Eye (tissue), 1 donor: ENCODE measurements around the gene UVRAG.
A peak's percentile ranks its signal among the peaks of the same experiment; 100 is the strongest.

Source experiments
- DNase-seq: peaks from one replicate; pipeline ENCODE4 v3.0.0-alpha.2; 2015

Gene UVRAG

DNA sequence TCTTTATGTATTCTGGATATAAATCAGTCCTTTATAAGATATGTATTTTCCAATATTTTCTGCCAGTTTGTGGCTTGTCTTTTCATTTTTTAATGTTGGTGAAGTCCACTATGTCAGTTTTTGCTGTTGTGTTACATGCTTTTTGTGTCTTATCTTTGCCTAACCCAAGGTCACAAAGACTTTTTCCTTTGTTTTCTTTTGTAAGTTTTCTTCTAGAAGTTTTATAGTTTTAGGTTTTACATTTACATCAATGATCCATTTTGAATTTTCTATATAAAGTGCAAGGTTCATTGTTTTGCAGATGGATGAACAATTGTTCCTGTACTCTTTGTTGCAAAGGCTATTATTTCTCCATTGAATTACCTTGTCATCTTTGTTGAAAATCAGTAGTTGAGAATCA, 69.3 kb downstream of the UVRAG start:
- DNase-seq, result no peak

DNA sequence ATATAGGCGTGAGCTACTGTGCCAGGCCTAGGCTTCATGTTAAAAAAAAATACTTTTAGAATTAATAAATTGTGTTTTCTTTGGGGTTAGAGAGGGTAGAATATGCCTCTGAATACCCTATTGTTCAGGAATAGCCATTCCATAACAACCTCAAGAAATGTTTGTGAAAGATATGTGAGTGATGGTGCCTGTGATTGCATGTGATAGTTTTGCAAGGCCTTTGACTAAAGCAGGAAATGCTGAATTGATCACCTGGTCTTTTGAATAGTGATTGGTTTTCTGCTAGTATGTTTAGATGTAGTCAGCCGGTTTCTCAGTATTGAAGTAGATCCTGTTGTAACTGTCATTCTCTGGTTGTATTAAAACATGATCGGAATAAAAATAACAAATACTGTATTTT, 73.4 kb downstream of the UVRAG start:
- no peak for DNase-seq

DNA sequence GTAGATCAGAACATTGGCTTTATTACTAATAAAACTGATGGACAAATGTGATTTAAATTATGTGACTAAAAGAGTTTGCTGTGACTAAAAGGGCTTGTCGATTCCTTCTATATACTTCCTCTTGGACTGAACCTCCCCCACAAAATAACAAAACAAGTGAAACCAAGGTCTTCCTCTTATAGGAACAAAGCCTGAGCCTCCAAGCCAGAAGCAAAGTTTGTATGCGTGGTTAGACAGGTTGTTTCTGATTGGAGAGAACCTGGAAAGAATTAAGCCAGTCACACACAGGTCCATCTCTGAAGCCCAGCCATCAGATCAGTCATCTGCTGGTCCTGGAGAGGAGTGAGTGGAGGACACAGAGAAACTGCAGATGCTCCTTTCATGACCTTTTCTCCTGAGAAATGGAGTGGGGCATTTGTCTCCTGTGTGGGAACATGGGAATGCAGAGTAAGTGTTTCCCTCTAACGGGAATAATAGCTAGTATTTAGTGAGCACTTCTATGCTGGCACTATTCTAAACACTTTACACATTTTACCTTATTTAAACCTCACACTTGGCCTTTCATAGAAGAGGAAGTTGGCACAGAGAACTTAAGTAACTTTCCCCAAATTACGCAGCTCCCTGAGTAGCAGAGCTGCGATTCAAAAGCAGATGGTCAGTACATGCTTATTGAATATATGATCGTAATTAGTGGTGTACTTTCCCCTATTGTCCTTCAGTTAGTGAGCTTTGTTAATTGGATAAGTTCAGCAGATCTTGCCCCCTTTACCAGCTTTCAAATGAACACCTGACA, 77.1 kb downstream of the UVRAG start:
- DNase-seq, result no peak

DNA sequence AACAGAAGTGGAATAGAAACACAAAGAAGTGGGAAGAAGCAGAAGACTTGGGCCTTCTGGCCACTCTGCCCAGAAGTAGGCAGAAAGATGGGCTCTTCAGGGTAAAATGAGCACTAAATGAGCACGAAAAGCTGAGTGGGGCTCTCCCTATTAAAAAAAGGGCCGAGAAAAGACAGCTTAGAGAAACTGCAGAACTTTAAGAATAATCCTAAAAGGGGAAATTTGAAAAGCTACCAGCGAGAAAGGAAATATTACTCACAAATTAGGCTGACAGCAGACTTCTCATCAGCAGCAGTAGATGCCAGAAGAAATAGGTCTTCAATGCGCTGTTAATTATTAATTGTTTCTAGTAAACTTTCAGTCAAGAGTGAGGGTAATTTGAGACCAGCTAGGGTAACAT, 78.2 kb downstream of the UVRAG start:
- no peak for DNase-seq

DNA sequence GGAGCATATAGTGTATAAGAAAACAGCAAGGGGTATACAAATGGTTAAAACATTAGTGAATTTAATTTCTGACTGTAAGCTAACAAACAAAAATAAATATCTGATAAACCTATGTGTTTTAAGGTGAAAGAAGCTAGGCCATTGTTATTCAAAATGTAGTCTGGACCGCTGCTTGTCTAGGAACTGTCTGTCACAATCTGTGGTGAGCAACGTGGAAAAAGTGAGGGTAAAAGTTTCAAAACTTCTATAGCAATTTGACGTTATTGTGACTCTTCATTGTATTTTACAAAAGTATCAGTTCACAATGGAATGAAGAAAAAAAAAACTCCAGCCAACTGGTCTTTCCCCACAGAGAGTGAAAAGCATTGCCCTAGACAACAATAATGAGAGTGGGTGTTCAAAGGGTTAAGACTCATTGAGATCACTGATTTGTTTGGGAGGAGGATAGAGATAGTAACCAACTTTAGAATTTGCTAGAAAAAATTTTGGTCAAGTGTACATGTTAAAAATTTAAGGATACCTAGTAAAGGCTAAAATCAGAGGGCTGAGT, 79.1 kb downstream of the UVRAG start:
- no peak for DNase-seq

DNA sequence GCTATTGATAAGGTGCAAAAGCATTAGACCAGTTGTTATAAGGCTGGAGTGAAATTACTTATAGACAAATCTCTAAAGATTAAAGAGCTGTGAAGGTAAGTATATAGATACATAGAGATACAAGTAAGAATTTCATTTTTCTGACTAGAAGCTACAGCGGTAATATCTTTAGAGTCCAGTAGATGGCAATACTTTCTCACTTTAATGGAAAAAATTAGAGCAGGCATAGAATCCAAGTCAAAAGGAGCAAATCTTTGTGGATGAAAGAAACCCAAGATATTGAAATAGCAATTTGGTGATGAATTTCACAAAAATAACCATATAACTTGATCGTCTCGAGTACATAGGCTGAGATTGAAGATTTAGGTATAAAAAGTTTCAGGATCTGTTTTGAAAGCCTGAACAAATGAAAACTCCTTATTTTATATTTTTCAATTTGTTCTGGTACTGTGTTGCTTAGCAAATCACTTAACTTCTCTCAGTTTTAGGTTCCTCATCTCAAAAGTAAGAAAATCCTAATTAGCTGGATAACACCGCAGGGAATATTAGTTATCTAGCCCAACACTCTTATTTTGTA, 81.9 kb downstream of the UVRAG start:
- DNase-seq, result peak; percentile 84

DNA sequence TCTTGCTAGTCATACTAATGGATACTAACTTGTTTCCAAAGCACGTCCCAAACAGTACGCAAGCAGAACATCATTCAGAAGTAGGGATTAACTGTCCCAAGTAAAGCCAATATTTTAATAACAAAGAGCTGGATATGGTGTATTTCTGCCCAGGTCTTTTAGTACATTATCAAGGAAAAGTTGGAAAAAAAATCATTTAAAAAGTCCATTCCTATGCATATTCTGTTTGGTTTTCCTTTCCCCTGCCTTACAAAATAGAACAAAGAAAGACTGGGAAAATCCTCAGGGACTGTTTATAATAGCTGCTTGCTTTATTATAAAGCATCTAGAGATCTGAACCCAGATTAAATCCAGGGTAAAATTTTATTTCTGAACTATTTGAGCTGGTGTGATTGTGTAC, 83.9 kb downstream of the UVRAG start:
- no peak for DNase-seq

DNA sequence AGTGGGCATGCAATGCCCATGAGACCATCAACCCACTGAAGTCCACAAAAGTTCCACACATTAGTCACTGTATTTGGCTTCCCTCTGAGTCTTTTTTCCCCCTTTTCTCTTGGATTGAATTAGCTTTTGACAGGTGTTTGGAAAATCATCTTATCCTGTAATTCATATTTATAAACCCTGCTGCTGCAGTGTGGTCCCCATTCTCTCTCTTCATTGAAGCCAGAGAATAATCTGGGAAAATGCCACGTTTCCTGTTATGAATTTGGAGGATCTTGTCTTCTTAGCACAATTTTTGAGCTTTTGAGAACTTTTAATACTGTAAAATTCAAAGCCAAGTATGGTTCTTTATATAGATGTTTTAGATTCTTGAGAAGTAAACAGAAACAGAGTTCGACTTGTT, 84.8 kb downstream of the UVRAG start:
- peak; percentile 39 for DNase-seq

DNA sequence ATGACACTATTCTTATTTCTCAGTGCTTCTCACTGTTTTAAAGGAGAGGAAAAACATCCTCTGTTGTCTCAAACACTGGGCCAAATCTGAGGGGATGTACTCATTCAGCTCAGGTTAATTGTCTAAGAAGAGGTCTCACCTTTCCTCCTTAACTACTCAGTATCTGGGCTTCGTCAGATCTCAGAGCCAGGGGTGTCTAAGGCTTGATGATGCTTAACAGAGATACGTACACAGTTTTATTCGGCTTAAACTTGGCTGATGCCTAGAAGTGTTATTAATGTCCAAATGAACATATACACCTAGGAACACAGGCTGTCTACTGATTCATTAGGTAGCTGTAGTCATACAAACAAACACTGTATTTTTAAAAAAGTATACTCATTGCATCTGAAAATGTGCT, 85.8 kb downstream of the UVRAG start:
- DNase-seq, result no peak

DNA sequence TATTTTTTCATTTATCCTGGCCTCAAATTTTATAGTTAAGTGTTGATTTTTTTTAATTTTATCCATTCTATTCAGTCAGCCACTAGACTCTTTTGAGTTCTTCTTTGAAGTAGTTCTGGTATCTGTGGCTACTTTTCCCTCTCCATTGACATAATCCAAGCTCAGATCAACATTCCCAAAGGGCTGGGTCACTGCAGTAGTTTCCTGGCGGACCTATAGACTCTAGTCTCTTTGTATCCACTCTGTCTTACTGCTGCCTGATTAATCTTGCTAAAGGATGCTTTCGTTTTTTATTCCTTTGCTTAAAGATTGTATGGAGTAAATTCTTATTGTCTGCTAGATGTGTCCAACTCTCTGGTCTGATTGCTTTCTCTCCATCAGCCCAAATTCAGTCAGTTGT, 87.6 kb downstream of the UVRAG start:
- DNase-seq, result no peak

DNA sequence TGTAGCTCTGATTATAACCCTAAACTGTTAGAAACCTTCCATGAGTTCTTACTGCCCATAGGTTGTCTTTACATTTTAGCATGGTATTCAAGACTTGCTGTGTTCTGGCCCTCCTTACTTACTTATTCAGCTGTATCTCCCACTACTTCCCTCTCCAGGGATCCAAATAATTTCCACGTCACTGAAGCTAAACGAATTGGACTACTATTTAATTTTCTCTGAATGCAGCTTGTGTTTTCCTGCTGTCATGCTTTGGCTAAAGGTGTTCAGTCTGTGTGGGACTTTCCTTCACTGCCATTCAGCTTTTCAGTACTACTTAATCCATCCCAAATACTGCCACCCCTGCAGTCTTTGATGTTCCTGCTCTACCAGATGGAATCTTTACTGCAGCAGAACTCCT, 88.3 kb downstream of the UVRAG start:
- DNase-seq, result peak; percentile 52

DNA sequence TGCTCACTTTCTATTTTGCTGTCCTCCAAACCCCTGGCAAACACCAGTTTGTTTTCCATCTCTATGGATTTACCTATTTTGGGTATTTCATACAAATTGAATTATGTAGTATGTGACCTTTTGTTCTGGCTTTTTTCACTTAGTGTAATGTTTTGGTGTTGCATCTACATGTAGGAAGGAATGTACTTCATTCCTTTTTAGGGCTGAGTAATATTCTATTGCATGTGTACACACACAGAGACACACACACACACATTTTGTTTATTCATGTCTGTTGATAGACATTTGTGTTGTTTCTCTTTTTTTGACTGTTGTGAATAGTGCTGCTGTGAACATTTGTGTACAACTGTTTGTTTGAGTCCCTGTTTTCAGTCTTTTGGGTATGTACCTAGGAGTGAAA, 90.4 kb downstream of the UVRAG start:
- no peak for DNase-seq

DNA sequence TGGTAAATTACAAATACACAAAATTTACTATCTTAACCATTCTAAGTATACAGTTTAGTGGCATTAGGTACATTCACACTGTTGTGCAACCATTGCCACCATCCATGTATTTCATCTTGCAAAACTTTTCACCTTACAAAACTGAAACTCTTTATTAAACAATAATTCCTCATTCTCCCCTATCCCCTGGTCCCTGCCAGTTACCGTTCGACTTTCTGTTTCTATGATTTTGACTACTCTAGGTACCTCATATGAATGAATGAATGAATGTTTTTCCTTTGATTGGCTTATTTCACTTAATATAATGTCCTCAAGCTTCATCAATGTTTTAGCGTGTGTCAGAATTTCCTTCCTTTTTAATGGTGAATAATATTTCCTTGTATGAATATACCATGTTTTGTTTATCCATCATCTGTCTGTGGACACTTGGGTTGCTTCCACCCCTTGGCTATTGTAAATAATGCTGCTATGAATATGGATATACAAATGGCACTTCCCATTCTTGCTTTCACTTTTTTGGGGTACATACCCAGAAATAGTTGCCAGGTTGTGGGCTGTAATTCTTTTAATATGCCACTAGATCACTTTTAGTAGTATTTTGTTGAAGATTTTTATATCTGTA, 93.0 kb downstream of the UVRAG start:
- DNase-seq, result no peak

DNA sequence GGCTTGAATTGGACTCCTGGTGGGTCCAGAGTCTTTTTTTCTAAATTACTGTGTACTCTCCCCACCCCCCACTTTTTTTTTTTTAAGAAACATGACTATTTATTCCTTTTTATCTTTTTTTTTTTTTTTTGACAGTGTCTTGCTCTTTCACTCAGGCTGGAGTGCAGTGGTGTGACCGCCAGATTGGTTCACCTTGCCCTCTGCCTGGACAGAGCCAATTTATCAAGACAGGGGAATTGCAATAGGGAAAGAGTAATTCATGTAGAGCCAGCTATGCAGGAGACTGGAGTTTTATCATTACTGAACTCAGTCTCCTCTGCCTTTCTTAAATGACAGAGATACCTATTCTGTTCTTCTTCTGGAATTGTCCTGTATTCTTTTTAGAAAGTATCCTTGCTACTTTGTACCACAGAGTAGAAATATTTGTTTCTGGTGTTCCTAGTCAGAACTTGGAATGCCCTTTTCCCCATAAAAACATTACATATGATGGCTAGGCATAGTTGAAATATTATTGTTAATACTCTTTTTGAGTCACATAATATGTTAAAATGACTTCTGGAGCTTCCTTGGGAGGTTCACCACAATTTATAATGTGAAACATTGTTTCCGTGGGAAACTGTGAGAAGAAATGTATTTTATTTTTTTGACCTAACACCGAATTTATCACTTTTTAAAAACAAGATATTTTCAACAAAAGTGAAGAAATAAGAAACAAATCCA, 95.6 kb downstream of the UVRAG start:
- no peak for DNase-seq

DNA sequence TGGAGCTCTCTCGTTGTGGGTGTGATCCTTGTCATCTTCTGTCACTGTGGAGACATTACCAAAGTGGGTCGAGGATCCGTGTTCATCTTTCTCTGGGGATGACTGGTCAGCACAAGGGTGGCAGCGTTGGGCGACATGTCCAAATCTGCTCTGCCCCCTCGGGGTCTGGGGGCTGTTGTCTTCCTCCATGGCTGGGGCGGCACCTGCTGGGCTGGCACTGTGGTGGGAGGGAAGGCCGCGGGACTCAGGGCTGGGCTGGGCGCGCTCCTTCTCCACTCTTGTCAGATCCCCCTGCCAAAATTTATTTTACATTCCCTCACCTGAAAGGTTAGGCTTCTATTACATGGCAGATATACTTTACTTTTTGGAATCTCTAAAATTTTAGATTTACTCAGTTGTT, 96.4 kb downstream of the UVRAG start:
- no peak for DNase-seq

DNA sequence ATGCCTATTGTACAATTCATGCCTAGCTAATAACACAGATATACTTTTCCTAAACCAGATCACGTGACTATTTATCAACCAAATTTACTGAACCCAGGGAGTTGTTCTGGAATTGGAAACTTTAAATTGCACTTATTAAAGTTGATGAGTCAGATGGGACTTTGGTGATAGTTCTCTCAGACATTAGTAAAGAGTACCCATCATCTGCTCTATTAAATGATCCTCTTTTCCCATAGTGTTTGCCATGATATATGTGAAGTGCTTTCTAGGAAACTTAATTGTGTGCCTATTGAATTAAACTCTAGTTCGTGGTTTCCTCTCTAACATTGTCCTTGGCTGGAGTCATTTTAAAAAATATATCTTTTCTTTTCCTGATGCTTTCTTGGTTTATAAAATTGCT, 99.0 kb downstream of the UVRAG start:
- no peak for DNase-seq

DNA sequence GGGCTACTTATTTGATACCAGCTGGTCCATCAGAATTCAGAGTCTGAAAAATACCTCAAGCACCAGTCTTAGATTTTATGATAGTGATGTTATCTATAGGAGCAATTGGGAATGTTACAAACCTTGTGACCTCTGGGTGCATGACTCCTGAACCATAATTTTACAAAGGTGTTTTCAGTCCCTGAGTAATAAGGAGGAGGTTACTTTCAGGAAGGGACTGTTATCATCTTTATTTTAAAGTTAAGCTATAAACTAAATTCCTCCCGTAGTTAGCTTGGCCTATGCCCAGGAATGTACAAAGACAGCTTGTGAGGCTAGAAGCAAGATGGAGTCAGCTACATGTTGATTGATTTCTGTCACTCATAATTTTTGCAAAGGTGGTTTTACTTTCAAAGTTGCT, 101.9 kb downstream of the UVRAG start:
- no peak for DNase-seq

DNA sequence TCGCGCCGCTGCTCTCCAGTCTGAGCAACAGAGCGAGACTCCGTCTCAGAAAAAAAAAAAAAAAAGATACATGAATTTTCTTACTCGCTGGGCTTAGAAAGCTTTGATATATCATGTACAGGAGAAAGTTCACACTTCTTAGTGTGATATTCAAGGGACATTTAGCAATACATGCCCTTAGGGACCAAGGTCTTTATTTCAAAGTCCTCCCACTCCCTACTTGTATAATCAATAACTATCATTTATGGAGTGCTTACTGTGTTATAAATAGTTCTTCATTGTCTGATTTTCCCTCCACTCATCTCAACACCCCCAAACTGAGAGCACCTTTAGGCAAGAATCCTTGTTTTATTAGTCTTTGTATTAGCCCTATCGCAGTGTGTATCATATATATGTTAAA, 103.3 kb downstream of the UVRAG start:
- no peak for DNase-seq

DNA sequence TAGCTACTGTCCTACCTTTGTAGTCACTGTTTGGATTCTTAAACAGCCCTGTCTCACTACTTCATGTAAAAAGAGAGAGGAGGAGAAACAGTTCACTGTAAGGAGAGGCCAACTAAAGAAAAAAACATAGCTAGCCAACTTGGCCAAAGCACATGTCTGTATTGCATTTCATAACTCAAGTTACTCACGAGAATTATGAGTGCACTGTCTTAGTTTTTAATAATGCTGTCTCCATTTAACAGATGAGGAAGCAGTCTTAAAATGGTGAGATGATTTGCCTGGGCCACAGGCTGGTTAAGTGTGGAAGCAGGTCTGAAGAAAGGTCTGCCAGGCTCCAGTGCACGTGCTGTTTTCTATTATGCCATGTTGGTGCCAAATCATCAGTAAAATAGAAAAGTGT, 104.5 kb downstream of the UVRAG start:
- DNase-seq, result no peak

DNA sequence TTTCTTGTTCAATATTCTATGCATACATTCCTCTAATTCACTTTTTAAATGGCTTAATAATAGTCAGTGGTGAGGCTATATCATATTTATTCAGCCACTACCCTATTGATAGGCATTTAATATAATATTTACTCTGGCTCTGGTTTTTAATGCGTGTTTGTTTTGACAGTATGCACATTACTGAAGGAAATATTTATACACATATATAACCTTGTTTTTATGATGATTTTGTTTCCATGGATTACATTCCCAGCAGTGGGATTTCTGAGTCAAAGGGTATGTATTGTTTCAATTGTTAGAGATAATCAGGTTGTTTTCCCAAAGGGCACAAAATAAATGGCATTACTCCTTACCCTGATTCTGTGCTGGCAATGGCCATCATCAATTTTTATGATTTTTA, 105.8 kb downstream of the UVRAG start:
- DNase-seq, result no peak

DNA sequence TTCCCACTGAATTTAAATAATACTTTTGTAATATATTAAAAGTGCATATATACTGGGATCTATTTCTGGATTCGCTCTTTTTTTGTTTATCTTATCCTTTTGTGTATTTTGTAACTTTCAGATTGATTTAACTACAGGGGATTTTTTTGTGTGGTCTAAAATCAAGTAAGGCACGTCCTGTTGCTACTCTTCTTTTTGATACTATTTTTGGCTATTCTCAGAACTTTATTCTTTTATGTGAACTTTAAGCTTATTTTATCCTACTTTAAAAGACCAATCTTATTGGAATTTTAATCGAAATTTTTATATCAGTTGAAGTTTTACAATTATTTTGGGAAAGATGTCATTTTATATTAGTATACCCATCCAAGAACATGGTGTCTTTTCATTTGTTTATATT, 106.8 kb downstream of the UVRAG start:
- no peak for DNase-seq

DNA sequence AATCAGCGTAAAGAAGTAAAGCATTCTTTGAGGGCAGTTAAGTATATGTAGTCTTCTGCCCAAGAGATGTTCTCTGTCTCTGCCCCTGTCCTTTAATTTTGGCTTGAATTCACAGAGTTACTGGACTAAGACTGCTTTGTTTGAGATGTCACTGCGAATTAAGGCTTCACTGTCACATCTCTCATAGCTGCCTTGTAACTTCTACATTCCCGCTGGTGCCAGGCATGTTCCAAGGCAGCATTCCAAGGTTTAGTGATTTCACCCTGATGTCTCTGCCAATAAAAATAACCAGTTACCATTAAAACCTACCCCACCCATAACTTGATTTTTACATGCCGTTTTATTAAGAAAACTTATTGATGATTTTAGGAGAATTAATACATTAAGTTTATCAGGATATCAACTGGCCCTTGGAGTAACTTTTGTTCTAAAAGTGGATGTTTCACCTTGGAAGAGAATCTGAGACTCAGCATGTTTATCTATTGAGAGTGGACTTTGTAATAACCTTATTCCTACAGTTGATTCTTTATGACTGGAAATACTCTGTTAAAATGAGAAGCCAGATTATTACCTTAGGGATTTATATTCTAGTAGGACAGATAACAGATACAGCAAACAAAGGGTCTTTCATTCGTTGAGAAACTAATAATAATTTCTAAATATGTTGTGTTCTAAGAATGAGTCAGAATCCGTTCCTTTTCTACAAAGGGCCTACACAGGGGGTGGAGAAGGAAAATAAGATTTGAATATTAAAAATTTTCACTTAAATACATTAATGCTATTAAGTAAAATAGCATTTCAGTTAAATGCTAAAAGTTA, 110.2 kb downstream of the UVRAG start:
- DNase-seq, result peak; percentile 84

DNA sequence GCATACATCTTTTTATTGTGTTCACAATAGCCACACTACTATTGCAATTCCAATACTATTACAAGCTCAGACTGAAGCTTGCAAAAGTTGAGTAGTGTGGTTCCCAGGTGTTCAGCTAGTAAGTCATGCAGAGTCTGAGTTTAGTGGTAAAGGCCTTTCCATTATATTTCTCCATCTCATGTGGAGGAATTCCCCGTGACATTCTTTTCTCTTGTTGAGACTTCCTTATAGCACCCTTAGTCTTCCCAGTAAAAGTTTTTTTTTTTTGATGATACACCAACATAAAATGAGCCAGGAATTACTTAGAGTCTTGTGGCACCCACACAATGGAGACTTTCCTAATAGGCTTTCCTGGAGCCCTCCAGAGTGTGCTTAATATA, 110.8 kb downstream of the UVRAG start:
- no peak for DNase-seq
